Aorta (tissue), 5 donors: ENCODE measurements around the gene DDX49. TPM values are rescaled to one million over a fixed set of nuclear protein-coding genes. Genes with fewer than 3 reads are reported as not detected.

Experiments
- ATAC-seq: fragments of 200-7000 bp; cut with Tn5 transposase; one replicate; pipeline ENCODE4 v1.9.1; 2022; ENCODE audit warnings: moderate library complexity; ENCODE audit not compliant: low FRiP score
- DNase-seq, 2 donors: peaks; one replicate each; pipeline ENCODE4 v3.0.0-alpha.2; 2020
- H3K27ac ChIP-seq, 2 donors: one replicate each; pipeline ENCODE4 v1.5.1; 2013; ENCODE audit warnings: low read length in 2 of 2, mild to moderate bottlenecking in 2 of 2, moderate library complexity in 2 of 2, control low read depth in 1 of 2, inconsistent platforms in 1 of 2, low read depth in 1 of 2
- H3K27me3 ChIP-seq, 2 donors: one replicate each; pipeline ENCODE4 v1.6.1; 2013; ENCODE audit warnings: control low read depth in 1 of 2, low read length in 1 of 2, mild to moderate bottlenecking in 1 of 2, moderate library complexity in 1 of 2; ENCODE audit not compliant: insufficient read depth in 2 of 2, control insufficient read depth in 1 of 2
- H3K36me3 ChIP-seq, 2 donors: one replicate each; pipeline ENCODE4 v1.6.1; 2013; ENCODE audit warnings: control low read depth in 1 of 2, low read length in 1 of 2, mild to moderate bottlenecking in 1 of 2; ENCODE audit not compliant: insufficient read depth in 2 of 2, control insufficient read depth in 1 of 2
- H3K4me1 ChIP-seq, 2 donors: one replicate each; pipeline ENCODE4 v1.6.1; 2013; ENCODE audit warnings: low read length in 2 of 2, control low read depth in 1 of 2, mild to moderate bottlenecking in 1 of 2, moderate library complexity in 1 of 2; ENCODE audit not compliant: insufficient read depth in 2 of 2, control insufficient read depth in 1 of 2
- H3K4me3 ChIP-seq, 2 donors: one replicate each; pipeline ENCODE4 v1.5.1; 2013; ENCODE audit warnings: low read length in 2 of 2, control low read depth in 1 of 2, mild to moderate bottlenecking in 1 of 2
- H3K9me3 ChIP-seq: one replicate; pipeline ENCODE4 v1.6.1; 2013; ENCODE audit warnings: mild to moderate bottlenecking, low read length; ENCODE audit not compliant: control insufficient read depth
- WGBS, 2 donors: extraction: QIAGEN DNeasy Blood & Tissue Kit; methylation state at CpG; one replicate each; pipeline ENCODE4 v1.1.7; 2013; 5-methylcytosine and 5-hydroxymethylcytosine counted together
- intact Hi-C, 2 donors: fragments of 100-400 bp; cut with DNase I; formaldehyde crosslinking; loops; one replicate each; pipeline versions ENCODE4 v1.14.2 to v1.15.0; 2022
- polyA plus RNA-seq, 2 donors: library from polyadenylated mRNA; stranded (reverse); fragments of 200-250 nt; gene quantifications; one replicate each; pipeline ENCODE4 v1.2.3, GENCODE V29; 2013
- total RNA-seq, 2 donors: library from RNA; stranded (reverse); fragmentation: NEBNext Ultra II Directional; extraction: Animal tissue kit (Norgen Biotek cat#: 25700); gene quantifications; one replicate each; pipeline ENCODE4 v1.2.1, GENCODE V29; 2021
- donor health status: healthy with polysubstance abuse.
- donor health status: Bipolar disorder and iron deficiency.
- donor health status: DM: no; HTN: no; CAD: no.
- donor health status: DM: no; HTN: no; CAD: no.
- donor health status: DM: yes; HTN: yes; CAD: no.

Gene DDX49
- total and polyA plus RNA-seq, 4 donors: 25.0 to 51.4 (median 35.2) TPM

GRCh38 chr19:18894254-18895037, 25.1 kb upstream of the DDX49 start:
- 3 to 5% methylated on average over 25 to 28 of the region's 28 CpGs for WGBS, 2 donors
- DNase-seq (no peak), ATAC-seq (peak; percentile 44)
- intact Hi-C loops: no loop called here
- H3K27me3 ChIP-seq: no peaks in the 10 kb centered on the region
- no peaks in the 10 kb centered on the region for H3K4me1 ChIP-seq
- no peaks in the 10 kb centered on the region for H3K36me3 ChIP-seq
- no peaks in the 10 kb centered on the region for H3K9me3 ChIP-seq
- no peak overlapping the region for H3K4me3 ChIP-seq
- no peak overlapping the region for H3K27ac ChIP-seq

DNA sequence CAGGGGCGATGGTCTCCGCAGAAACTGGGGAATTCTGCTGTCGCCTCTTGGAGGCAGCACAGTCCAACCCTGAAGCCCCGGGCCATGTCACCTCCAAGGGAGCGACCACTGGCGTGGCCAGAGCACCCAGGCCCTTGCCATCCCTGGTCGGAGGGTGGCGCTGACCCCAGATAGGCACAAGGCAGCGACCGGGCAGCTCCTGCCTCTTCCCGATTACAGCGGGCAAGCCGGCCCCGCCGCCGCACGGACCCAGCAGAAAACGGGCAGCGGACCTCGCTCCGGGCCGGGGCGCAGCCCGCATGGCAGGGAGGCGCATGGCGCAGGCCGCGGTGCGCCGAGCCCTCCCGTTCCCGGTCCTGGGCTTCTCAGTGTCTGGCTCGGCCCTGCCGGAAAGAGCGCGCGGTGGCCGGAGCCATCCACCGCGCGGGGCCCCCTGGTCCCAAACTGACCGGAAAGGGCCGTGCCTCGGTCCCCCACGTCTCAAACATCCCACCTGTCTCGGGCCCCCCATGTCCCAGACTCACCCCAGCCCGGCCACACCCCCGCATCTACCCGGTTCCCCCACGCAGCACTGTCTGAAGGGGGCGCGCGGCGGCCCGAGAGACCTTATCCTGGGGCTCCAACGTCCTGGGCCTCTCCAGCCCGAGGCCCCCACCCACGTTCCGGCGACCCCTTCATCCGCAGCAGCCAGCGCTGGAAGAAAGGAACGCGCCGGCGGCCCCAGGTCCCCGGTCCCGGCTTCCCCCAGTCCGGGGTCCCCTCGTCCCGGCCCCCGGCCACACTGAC, 24.3 kb upstream of the DDX49 start:
- intact Hi-C loops: no loop called here
- ATAC-seq (no peak), DNase-seq (no peak)
- H3K27ac ChIP-seq: no peak overlapping the region
- no peaks in the 10 kb centered on the region for H3K27me3 ChIP-seq
- H3K4me3 ChIP-seq: no peak overlapping the region
- WGBS, 2 donors: 0 to 1% methylated on average over 53 to 72 of the region's 72 CpGs
- H3K9me3 ChIP-seq: no peaks in the 10 kb centered on the region
- H3K36me3 ChIP-seq: no peaks in the 10 kb centered on the region
- H3K4me1 ChIP-seq: no peaks in the 10 kb centered on the region

DNA sequence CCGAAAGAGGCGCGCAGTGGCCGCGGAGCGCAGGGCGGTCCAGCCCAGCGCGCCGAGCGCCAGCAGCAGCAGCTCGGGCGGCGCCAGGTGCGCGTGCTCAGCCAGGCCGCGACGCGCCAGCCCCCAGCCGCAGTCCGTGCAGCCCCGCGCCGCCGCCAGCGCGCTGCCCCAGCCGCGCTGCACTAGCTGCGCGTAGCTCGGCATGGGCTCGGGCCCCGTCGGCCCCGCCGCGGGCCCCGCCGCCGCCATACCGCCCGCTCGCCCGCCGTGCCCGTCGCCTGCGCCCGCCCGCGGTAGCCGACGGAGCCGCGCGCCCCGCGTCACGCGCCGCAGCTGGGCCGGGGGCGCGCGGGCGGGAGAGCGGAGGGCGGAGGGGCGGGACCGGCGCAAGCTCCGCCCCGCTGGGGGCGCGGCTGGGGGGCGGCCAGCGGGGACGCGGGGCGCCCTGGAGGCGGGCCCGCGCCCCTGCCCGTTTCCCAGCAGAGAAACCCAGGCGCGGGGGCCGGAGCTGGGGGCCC, 23.6 kb upstream of the DDX49 start, which contains the start of gene CERS1:
Gene CERS1 (minus strand): TSS at position 335 of the 518 bp plus-strand sequence. CDS start 86 bp downstream, at position 249.
- WGBS, 2 donors: 0 to 1% methylated on average over 13 to 89 of the region's 89 CpGs

GRCh38 chr19:18896421-18896841, 23.1 kb upstream of the DDX49 start:
- H3K27me3 ChIP-seq: no peaks in the 10 kb centered on the region
- no peak for DNase-seq
- H3K9me3 ChIP-seq: no peaks in the 10 kb centered on the region
- no peaks in the 10 kb centered on the region for H3K4me1 ChIP-seq
- H3K4me3 ChIP-seq: no peak overlapping the region
- WGBS, 2 donors: 12% methylated on average over 21 to 33 of the region's 33 CpGs
- no peaks in the 10 kb centered on the region for H3K36me3 ChIP-seq
- no peak overlapping the region for H3K27ac ChIP-seq
- intact Hi-C loops: no loop called here
- ATAC-seq: no peak

More for the DNA sequence above, 23.6 kb upstream of the DDX49 start, which contains the start of gene CERS1:
- DNase-seq (no peak), ATAC-seq (no peak)
- Histone ChIP-seq H3K36me3 (no peaks in the 10 kb centered on the region), H3K27me3 (no peaks in the 10 kb centered on the region), H3K9me3 (no peaks in the 10 kb centered on the region), H3K27ac (no peak within 1 kb of the TSS), H3K4me3 (peak within 1 kb of the TSS in 1 of 2 donors; percentile 20), H3K4me1 (no peaks in the 10 kb centered on the region)
- intact Hi-C loops: no loop called here

DNA sequence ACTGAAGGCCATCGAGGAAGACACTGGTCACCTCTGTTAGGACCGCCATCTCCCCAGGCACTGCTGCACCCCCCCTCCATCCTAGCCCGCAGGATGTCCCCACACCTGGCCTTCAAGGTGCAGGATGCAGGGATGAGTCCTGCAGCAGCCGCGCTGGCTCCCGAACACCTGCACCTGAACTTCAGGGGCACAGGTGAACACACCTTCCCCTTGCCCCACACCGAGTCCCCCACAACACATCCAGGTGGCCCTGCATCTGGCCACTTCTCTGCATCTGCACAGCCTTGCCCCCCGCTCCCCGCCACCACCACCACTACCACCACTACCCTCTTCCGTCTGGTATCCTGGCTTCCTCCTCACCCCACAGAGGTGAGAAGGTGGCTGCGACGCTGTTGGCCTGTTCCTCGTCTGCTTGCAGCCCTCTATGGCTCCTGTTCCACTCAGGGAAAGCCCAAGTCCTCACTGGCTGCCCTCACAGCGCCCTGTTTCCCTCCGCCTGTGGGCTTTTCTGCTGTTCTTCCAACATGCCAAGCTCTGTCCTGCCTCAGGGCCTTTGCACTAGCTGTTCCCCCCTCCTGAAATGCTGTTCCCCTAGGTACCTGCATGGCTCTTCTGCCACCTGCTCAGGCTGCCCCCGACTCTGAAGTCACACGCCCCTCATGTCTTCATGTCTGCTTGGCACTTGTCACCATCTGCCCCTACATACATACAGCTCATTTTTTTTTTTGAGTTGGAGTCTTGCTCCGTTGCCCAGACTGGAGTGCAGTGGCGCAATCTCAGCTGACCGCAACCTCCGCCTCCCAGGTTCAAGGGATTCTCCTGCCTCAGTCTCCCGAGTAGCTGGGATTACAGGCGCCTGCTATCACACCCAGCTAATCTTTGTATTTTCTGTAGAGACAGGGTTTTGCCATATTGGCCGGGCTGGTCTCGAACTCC, 22.2 kb upstream of the DDX49 start:
- no peak for ATAC-seq
- 95% methylated on average over 25 of the region's 25 CpGs for WGBS, 2 donors
- H3K27me3 ChIP-seq: no peaks in the 10 kb centered on the region
- DNase-seq: no peak
- H3K36me3 ChIP-seq: no peaks in the 10 kb centered on the region
- no peak overlapping the region for H3K4me3 ChIP-seq
- no peak overlapping the region for H3K27ac ChIP-seq
- H3K4me1 ChIP-seq: no peaks in the 10 kb centered on the region
- no peaks in the 10 kb centered on the region for H3K9me3 ChIP-seq
- intact Hi-C loops: no loop called here

DNA sequence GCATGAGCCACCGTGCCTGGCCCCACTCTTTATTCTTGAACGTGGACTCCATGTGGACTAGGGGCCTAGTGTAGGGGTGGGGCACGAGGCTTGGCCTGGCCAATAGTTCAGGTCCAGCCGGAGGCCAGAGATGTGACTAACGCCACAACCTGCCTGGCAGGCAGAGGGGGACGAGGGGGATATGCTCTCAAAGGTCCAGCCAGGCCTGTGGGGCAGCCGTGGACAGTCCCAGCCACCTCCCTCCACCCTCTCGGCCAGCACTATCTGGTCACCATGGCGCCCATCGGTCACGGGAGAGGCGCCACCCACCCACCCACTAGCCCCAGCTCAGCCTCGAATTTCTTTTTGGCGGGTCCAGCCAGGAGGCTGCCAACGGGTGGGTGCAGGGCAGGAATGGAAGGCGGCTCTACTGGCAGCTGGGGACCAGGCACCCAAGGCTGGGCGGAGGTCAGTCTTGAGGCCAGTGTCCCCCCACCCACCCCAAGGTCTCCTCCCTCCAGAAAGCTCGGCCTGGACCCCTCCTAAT, 21.4 kb upstream of the DDX49 start:
- peak; percentile 34 to 71 for DNase-seq
- no peaks in the 10 kb centered on the region for H3K4me1 ChIP-seq
- H3K36me3 ChIP-seq: no peaks in the 10 kb centered on the region
- H3K27ac ChIP-seq: no peak overlapping the region
- intact Hi-C loops: no loop called here
- 43% methylated on average over 18 of the region's 18 CpGs for WGBS, 2 donors
- ATAC-seq: no peak
- no peak overlapping the region for H3K4me3 ChIP-seq
- H3K9me3 ChIP-seq: no peaks in the 10 kb centered on the region
- no peaks in the 10 kb centered on the region for H3K27me3 ChIP-seq

- H3K27me3 ChIP-seq: no peaks in the 10 kb centered on the region
- H3K27ac ChIP-seq: no peak overlapping the region
- intact Hi-C loops: no loop called here
- H3K4me3 ChIP-seq: no peak overlapping the region
- 77 to 78% methylated on average over 18 of the region's 18 CpGs for WGBS, 2 donors
- DNase-seq: peak; percentile 37 to 74
- no peak for ATAC-seq
- no peaks in the 10 kb centered on the region for H3K4me1 ChIP-seq
- H3K36me3 ChIP-seq: no peaks in the 10 kb centered on the region
- H3K9me3 ChIP-seq: no peaks in the 10 kb centered on the region
Measured at GRCh38 chr19:18898607-18899408, 20.7 kb upstream of the DDX49 start.
